HG02943 (cell line): Measurements from ENCODE around the gene ALKBH2.
"Not testable (repeated sequence)": the region's sequence is repeated elsewhere in the genome, so short reads cannot be mapped to it uniquely, and the experiment has no call there.

Source experiments
- ATAC-seq: cut with Tn5 transposase; IDR thresholded peaks from one replicate; pipeline ENCODE4 v1.9.1; 2021; ENCODE audit warnings: mild to moderate bottlenecking, low read depth, moderate library complexity; ENCODE audit not compliant: unreplicated experiment

ALKBH2 gene

GRCh38 chr12:109082751-109083150 lies 10.5 kb downstream of the ALKBH2 start:
- no peak for ATAC-seq

- ATAC-seq: no peak
Observed at GRCh38 chr12:109074866-109075265, 18.4 kb downstream of the ALKBH2 start.

- ATAC-seq: no peak
Observed at GRCh38 chr12:109069307-109070271, 23.7 kb downstream of the ALKBH2 start.

- no peak for ATAC-seq
Observed at GRCh38 chr12:109065853-109066193, 27.4 kb downstream of the ALKBH2 start.

DNA sequence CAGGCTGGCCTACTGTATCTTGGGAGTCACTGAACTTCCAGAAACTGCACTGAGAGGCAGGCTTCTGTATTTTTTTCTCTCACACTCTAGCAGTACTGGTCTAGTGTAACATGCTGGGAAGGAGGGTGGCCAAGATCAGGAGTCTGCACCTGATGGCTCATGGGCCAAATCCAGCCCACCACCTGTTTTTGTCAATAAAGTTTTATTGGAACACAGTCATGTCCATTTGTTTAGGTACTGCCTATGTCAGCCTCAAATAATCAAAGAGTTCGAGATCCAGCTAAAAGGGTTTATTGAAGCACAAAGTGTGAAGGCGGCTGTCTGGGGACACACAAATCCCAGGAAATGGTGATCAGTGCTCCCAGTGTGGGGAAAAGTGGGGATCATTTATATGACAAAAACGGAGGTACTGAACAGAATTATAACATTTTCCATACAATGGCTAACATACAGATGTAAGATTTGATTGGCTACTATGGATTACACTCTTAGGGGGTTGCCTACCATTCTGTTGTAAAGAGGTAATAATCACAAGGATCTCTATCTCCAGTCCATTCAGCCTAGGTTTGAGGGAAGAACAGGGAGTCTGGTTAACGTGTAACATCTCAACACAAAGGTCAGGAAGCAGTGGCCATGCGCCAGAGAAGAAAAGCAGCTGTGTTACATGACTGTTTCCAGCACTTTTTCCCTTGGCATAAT lies 28.0 kb downstream of the ALKBH2 start:
- ATAC-seq: no peak

- no peak for ATAC-seq
Observed at GRCh38 chr12:109064143-109064542, 29.1 kb downstream of the ALKBH2 start.

DNA sequence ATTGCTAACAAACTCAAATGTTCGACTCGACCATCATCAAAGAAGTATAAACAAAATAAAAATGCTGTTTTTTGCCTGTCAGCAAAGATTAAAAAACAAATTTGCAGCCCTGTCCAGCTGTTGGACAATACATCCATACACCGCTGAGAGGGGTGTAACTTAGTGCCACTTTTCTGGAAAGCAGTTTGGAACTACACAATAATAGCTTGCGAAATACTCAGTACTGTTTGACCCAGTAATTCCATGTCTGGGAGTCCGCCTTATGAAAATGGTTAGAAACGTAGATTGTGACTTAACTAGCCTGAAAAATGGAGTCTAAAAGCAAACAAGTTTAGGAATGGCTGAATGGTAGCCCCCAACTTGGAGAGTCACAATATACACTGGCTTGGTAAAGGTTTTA lies 34.5 kb downstream of the ALKBH2 start:
- ATAC-seq: no peak

DNA sequence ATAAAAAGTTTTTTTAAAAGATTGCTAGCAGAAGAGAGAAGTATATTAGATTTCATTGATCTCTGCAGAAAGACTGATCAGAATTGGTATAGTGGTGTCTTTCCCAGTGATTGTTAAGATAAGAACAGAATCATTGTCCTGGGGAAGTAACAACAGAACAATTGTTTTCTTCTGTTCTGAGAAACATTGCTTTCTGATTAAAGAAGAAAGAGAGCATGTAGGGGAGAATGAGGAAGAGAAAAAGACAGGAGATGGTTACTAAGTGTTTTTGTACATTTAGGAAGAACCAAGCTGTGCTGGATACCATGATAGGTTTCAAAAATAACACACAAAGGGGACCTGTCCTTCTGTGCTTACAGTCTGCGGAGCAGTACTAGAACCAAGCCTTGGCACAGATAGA lies 35.9 kb downstream of the ALKBH2 start:
- ATAC-seq: no peak

DNA sequence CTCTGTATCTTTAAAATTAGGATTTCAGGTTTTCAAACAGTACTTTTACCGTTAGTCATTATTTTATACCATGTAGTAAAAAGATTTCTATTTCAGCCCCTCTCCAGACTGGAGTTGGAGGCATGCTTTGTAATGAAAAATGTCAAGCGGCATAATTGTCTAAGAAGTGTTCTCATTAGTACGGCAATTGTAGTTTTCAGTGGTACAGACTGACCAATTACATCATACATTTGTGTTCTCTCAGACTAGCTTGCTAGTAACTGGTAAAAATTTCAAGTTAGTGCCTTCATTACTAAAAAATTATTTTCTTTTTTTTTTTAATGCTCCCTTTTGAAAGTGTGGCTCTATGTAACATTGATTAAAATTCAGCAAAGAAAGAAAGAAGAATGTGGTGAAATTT lies 36.4 kb downstream of the ALKBH2 start:
- no peak for ATAC-seq

- no peak for ATAC-seq
Observed at GRCh38 chr12:109054520-109054919, 38.8 kb downstream of the ALKBH2 start.

DNA sequence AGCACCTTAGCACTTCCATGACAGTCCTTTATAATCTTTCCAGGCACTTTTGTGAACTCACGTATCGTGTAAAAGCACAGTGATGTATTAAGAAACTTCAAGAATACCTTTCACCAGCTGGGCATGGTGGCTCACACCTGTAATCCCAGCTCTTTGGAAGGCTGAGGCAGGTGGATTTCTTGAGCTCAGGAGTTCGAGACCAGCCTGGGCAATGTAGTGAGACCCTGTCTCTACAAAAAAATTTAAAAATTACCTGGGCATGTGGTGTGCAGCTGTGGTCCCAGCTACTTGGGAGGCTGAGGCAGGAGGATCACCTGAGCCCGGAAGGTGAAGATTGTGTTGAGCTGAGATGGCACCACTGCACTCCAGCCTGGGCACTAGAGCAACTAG lies 39.2 kb downstream of the ALKBH2 start:
- not testable (repeated sequence) for ATAC-seq

- ATAC-seq: no peak
Observed at GRCh38 chr12:109053382-109054123, 39.7 kb downstream of the ALKBH2 start.

DNA sequence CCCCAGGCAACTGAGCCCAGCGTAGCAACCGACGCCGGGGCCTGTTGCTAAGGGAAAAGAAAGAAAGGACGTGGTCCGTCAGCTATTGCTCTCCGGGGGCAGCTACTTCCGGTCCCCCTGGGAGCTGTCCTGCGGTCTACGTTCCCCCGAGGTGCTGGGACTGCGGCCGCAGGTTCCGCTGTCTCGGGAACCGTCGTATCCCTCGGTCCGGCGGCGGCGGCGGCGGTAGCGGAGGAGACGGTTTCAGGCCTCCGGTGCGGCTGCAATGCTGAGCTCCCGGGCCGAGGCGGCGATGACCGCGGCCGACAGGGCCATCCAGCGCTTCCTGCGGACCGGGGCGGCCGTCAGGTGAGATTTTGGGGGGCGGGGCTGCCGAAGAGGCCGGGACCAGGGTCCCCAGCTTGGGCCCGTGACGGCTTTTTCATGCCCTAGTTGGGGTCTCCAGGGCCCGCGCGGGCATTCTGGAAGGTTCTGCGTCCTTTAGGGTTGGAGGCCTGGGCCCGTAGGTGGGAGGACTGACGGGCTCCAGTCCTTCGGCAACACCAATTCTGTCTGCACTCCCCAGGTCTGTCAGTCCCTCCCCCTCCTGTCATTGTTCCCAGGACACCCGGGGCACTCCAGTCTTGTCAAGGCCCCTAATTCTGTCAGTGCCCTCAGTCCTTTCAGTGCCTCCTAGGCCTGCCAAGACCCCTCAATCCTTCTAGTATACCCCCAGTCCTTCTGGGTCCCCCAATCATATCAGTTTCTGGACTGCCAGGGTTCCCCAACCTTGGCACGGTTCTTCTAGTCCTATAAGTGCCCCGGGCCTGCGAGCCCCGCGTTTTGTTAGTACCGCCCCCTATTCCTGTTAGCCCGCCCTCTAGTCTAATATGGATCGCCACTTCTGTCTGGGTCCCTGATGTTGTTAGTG lies 40.6 kb downstream of the ALKBH2 start, which contains the start of gene USP30:
TSS of gene USP30 (plus strand) at position 163 of the 910 bp plus-strand sequence. CDS start at position 266, 103 bp downstream.
- peak; percentile 78 for ATAC-seq

DNA sequence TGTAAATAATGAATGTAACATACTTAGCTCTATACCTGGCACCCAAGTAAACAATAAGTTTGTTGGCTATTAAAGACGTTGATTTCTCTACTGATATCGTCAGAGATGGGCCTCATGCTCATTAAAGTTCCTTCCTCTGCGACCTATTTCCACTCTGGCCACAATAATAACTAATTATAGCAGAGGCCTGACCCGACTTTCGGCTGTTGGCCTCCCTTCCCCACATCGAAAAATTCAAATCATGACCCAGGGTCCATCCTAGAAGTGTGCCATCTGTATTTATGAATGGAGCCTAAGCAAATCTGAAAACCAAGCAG lies 41.2 kb downstream of the ALKBH2 start:
- ATAC-seq: no peak

- ATAC-seq: not testable (repeated sequence)
Observed at GRCh38 chr12:109049794-109050193, 43.5 kb downstream of the ALKBH2 start.

DNA sequence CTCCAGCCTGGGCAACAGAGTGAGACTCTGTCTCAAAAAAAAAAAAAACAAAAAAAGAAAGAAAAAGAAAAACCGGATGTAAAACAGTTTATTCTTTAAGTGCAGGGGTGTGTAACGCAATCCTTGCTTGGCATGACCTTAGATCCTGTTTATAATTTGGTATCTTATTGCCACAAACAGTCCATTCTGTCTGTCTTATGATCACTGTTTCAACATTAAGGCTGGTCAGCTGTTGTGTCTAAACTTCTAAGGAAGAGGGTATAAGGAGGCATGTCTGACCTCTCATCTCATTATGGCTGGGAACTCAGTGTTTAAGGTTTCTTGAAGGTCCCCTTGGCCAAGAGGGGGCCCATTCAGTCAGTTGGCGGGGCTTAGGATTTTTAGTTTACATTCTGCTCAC lies 44.6 kb downstream of the ALKBH2 start:
- not testable (repeated sequence) for ATAC-seq

DNA sequence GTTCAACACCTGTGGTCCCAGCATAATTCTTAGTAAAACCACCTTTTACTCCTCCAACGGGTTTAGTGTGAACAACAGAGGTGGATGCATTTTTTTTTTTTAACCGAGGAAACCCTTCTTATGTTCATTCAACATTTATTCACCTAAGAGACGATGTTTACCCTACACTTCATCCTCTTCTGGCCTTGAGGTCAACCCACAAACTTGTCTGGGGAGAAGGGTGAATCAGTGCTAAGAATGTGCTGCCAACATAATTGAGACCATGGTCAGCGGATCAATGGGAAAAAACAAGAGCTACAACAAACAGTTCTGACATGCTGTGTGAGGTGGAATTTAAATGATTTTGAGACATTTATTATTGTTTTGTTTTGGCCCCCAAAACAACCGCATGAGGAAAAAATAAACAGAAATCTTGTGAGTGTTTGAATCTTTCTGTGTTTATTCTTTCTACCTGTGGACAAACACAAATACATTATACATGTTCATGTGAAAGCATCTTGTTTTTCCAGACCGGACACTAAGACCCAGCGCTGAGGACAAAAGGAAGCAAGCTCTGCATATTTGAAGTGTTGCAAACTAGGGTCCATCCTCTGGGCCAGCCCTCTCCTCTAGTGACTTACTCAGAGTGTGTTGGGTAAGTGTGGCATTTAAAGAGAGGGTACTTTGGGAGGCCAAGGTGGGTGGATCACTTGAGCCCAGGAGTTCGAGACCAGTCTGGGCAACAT lies 46.0 kb downstream of the ALKBH2 start:
- no peak for ATAC-seq

DNA sequence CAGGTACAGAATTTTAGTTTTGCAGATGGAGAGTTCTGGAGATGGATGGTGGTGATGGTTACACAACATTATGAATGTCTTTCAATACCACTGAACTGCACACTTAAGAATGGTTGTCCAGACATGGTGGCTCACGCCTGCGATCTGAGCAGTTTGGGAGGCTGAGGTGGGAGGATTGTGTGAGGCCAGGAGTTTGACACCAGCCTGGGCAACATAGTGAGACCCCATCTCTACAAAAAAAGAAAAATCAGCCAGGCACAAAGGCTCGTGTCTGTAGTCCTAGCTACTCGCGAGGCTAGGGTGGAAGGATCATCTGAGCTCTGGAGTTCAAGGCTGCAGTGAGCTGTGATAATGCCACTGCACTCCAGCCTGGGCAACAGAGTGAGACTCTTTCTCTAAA lies 49.0 kb downstream of the ALKBH2 start:
- no peak for ATAC-seq
